ENCODE data around the gene DYNLL2.

The DYNLL2 gene

DNA sequence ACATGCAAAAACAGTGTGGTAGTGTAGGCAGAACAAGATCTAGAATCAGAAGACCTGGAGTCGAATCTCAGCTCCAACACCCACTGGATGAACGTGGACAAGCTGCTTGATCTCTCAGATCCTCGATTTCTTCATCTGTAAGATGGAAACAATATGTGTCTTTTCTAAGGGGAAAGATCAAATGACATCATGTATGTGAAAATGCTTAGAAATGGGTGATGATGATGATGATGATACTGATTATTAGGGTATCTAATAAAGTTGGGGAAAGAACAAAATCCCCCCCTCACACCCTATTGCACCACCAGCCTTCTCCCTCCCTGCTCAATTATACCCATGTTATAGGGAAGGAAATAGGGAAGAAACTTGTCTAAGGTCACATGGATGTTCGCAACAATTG lies 10.9 kb downstream of the DYNLL2 start:
- TF ChIP-seq EZH2phosphoT487 (IDR thresholded peaks at IDR 0.05; ENCODE audit: borderline replicate concordance): no peak
- TF ChIP-seq, protein P1, sequence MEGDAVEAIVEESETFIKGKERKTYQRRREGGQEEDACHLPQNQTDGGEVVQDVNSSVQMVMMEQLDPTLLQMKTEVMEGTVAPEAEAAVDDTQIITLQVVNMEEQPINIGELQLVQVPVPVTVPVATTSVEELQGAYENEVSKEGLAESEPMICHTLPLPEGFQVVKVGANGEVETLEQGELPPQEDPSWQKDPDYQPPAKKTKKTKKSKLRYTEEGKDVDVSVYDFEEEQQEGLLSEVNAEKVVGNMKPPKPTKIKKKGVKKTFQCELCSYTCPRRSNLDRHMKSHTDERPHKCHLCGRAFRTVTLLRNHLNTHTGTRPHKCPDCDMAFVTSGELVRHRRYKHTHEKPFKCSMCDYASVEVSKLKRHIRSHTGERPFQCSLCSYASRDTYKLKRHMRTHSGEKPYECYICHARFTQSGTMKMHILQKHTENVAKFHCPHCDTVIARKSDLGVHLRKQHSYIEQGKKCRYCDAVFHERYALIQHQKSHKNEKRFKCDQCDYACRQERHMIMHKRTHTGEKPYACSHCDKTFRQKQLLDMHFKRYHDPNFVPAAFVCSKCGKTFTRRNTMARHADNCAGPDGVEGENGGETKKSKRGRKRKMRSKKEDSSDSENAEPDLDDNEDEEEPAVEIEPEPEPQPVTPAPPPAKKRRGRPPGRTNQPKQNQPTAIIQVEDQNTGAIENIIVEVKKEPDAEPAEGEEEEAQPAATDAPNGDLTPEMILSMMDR (conservative IDR thresholded peaks at IDR 0.05; ENCODE audit: low read length): no peak
- peaks cover 10% of the 10 kb centered on the region for H3K4me1 ChIP-seq (ENCODE audit: insufficient read depth, low read length, poor library complexity, severe bottlenecking)
- no peaks in the 10 kb centered on the region for H3F3A ChIP-seq (ENCODE audit: low read depth)
- H3K79me2 ChIP-seq (ENCODE audit: insufficient read depth, low read length): peaks cover 26% of the 10 kb centered on the region
- H3K4me3 ChIP-seq (ENCODE audit: low read length, poor library complexity, severe bottlenecking): no peak overlapping the region
- H3K9me2 ChIP-seq (replicated peaks; ENCODE audit: low read depth, low read length): no peaks in the 10 kb centered on the region
- H4K20me1 ChIP-seq (ENCODE audit: insufficient read depth, low read length, poor library complexity, severe bottlenecking): peaks cover 15% of the 10 kb centered on the region
- H3K9ac ChIP-seq (ENCODE audit: low read depth, low read length, poor library complexity, severe bottlenecking): no peak overlapping the region
- no peaks in the 10 kb centered on the region for H3K9me3 ChIP-seq (ENCODE audit: insufficient read depth, low read depth, low read length)
- H3K27me3 ChIP-seq (ENCODE audit: insufficient read depth, low read length, poor library complexity, severe bottlenecking): no peaks in the 10 kb centered on the region
- no peak overlapping the region for H2AFZ ChIP-seq (ENCODE audit: low read length)
- no peak overlapping the region for H3K4me2 ChIP-seq (ENCODE audit: low read depth, low read length, poor library complexity, severe bottlenecking)
- peaks cover 50% of the 10 kb centered on the region; the same call in 1 of the 2 replicates for H3K36me3 ChIP-seq (ENCODE audit: insufficient read depth, low read length)

DNA sequence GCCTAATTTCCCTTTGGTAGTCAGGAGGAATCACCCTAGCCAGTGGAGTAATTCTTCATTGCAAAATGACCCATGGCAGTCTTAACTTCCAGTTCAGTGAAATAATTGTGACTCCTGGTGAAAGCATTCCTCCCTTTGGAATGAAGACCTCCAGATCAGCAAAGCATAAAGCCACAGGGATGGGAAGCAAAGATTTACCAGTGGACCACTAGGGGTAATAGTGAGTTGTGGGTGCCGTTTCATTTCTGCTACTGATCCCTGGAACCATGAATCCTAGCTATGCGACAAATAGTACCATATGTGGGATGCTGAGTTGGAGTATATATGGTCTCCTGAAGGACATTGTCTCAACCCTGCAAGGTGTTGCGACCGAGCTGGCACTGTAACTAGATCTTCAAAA lies 13.7 kb downstream of the DYNLL2 start:
- Histone ChIP-seq H3K9ac (ENCODE audit: low read depth, low read length, poor library complexity, severe bottlenecking) (no peak overlapping the region), H3K27me3 (ENCODE audit: insufficient read depth, low read length, poor library complexity, severe bottlenecking) (no peaks in the 10 kb centered on the region), H3K36me3 (ENCODE audit: insufficient read depth, low read length) (peaks cover 25% of the 10 kb centered on the region; the same call in 1 of the 2 replicates), H3K9me2 (replicated peaks; ENCODE audit: low read depth, low read length) (no peaks in the 10 kb centered on the region), H4K20me1 (ENCODE audit: insufficient read depth, low read length, poor library complexity, severe bottlenecking) (no peaks in the 10 kb centered on the region), H2AFZ (ENCODE audit: low read length) (no peak overlapping the region), H3K79me2 (ENCODE audit: insufficient read depth, low read length) (peaks cover under 1% of the 10 kb centered on the region; the same call in 1 of the 2 replicates), H3K4me1 (ENCODE audit: insufficient read depth, low read length, poor library complexity, severe bottlenecking) (no peaks in the 10 kb centered on the region), H3K9me3 (ENCODE audit: insufficient read depth, low read depth, low read length) (no peaks in the 10 kb centered on the region), H3F3A (ENCODE audit: low read depth) (no peaks in the 10 kb centered on the region), H3K4me3 (ENCODE audit: low read length, poor library complexity, severe bottlenecking) (no peak overlapping the region), H3K4me2 (ENCODE audit: low read depth, low read length, poor library complexity, severe bottlenecking) (no peak overlapping the region)
- no peak for TF ChIP-seq EZH2phosphoT487 (IDR thresholded peaks at IDR 0.05; ENCODE audit: borderline replicate concordance)
- TF ChIP-seq, protein P1 (conservative IDR thresholded peaks at IDR 0.05; ENCODE audit: low read length): peak; percentile 31; the same call in 1 of the 2 replicates

DNA sequence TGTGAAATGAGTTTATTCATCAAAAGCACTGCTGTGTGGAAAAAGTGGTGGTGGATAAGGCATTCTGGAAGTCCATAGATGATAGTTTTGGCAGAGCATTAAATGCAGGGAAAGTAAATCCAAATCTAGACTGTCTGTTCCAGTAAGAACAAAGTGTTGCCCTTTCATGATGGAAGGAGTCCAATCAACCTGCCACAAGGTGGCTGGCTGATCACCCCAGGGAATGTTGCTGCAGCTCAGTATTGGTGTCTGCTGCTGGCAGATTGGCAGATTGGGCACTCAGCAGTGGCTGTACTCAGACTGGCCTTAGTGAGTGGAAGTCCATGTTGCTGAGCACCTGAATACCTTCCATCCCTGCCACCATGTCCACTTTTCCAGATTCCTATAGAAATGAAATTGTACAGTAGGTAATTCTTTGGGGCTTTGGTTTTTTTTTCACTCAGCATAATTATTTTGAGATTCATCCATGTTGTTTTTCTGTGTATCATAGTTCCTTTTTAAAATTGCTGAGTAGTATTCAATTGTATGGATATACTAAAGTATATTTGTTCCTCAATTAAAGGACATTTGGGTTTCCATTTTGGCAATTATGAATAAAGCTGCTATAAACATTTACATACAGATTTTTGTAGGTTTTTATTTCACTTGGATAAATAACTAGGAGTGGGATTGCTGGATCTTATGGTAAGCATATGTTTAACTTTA lies 14.3 kb downstream of the DYNLL2 start:
- H3K4me1 ChIP-seq (ENCODE audit: insufficient read depth, low read length, poor library complexity, severe bottlenecking): no peaks in the 10 kb centered on the region
- no peak overlapping the region for H3K9ac ChIP-seq (ENCODE audit: low read depth, low read length, poor library complexity, severe bottlenecking)
- peaks cover 18% of the 10 kb centered on the region; the same call in 1 of the 2 replicates for H3K36me3 ChIP-seq (ENCODE audit: insufficient read depth, low read length)
- H3K9me2 ChIP-seq (replicated peaks; ENCODE audit: low read depth, low read length): no peaks in the 10 kb centered on the region
- H2AFZ ChIP-seq (ENCODE audit: low read length): no peak overlapping the region
- no peak overlapping the region for H3K4me3 ChIP-seq (ENCODE audit: low read length, poor library complexity, severe bottlenecking)
- no peak overlapping the region for H3K4me2 ChIP-seq (ENCODE audit: low read depth, low read length, poor library complexity, severe bottlenecking)
- no peaks in the 10 kb centered on the region for H3K9me3 ChIP-seq (ENCODE audit: insufficient read depth, low read depth, low read length)
- no peaks in the 10 kb centered on the region for H4K20me1 ChIP-seq (ENCODE audit: insufficient read depth, low read length, poor library complexity, severe bottlenecking)
- H3F3A ChIP-seq (ENCODE audit: low read depth): no peaks in the 10 kb centered on the region
- no peaks in the 10 kb centered on the region for H3K79me2 ChIP-seq (ENCODE audit: insufficient read depth, low read length)
- TF ChIP-seq, protein P1 (conservative IDR thresholded peaks at IDR 0.05; ENCODE audit: low read length): no peak
- no peak for TF ChIP-seq EZH2phosphoT487 (IDR thresholded peaks at IDR 0.05; ENCODE audit: borderline replicate concordance)
- no peaks in the 10 kb centered on the region for H3K27me3 ChIP-seq (ENCODE audit: insufficient read depth, low read length, poor library complexity, severe bottlenecking)

Data from Loucy (cell line).